ENCODE measurements around the gene LSP1. TPM values are rescaled to one million over a fixed set of nuclear protein-coding genes. Genes with fewer than 3 reads are reported as not detected.

Gene LSP1
- total RNA-seq, 2 donors from 2014 or later: 328 to 423 TPM

- no peaks in the 10 kb centered on the region for H3K9me3 Mint-ChIP-seq
- H3K4me3 Mint-ChIP-seq: no peak overlapping the region
- no peak for ATAC-seq (replicated peaks)
- H3K4me1 Mint-ChIP-seq: peaks cover 15% of the 10 kb centered on the region
- peaks cover 6% of the 10 kb centered on the region for H3K27me3 Mint-ChIP-seq
- no peaks in the 10 kb centered on the region for H3K36me3 Mint-ChIP-seq (ENCODE audit: low read depth)
- H3K27ac Mint-ChIP-seq: no peak overlapping the region
Measured at GRCh38 chr11:1927026-1927847, 74.4 kb downstream of the LSP1 start.

- H3K4me1 Mint-ChIP-seq: peaks cover 10% of the 10 kb centered on the region
- H3K27ac Mint-ChIP-seq: no peak overlapping the region
- H3K27me3 Mint-ChIP-seq: peaks cover 9% of the 10 kb centered on the region
- H3K9me3 Mint-ChIP-seq: no peaks in the 10 kb centered on the region
- ATAC-seq (replicated peaks): no peak
- H3K4me3 Mint-ChIP-seq: no peak overlapping the region
- no peaks in the 10 kb centered on the region for H3K36me3 Mint-ChIP-seq (ENCODE audit: low read depth)
Measured at GRCh38 chr11:1927848-1928469, 75.1 kb downstream of the LSP1 start.

- ATAC-seq (replicated peaks): no peak
- Mint-ChIP-seq H3K27ac (no peak overlapping the region), H3K4me3 (no peak overlapping the region), H3K9me3 (no peaks in the 10 kb centered on the region), H3K36me3 (ENCODE audit: low read depth) (no peaks in the 10 kb centered on the region), H3K4me1 (peaks cover 10% of the 10 kb centered on the region), H3K27me3 (peaks cover 9% of the 10 kb centered on the region)
Measured at GRCh38 chr11:1928470-1928890, 75.6 kb downstream of the LSP1 start.

GRCh38 chr11:1928891-1929541 lies 76.1 kb downstream of the LSP1 start:
- Mint-ChIP-seq H3K9me3 (no peaks in the 10 kb centered on the region), H3K4me3 (no peak overlapping the region), H3K27me3 (peaks cover 5% of the 10 kb centered on the region), H3K4me1 (peaks cover 5% of the 10 kb centered on the region), H3K27ac (no peak overlapping the region), H3K36me3 (ENCODE audit: low read depth) (no peaks in the 10 kb centered on the region)
- no peak for ATAC-seq (replicated peaks)

GRCh38 chr11:1929621-1930461 lies 77.0 kb downstream of the LSP1 start:
- H3K36me3 Mint-ChIP-seq (ENCODE audit: low read depth): no peaks in the 10 kb centered on the region
- peaks cover 4% of the 10 kb centered on the region for H3K4me1 Mint-ChIP-seq
- H3K27me3 Mint-ChIP-seq: peaks cover 5% of the 10 kb centered on the region
- no peaks in the 10 kb centered on the region for H3K9me3 Mint-ChIP-seq
- H3K27ac Mint-ChIP-seq: no peak overlapping the region
- ATAC-seq (replicated peaks): no peak
- no peak overlapping the region for H3K4me3 Mint-ChIP-seq

- ATAC-seq (replicated peaks): no peak
- H3K27ac Mint-ChIP-seq: no peak overlapping the region
- no peaks in the 10 kb centered on the region for H3K36me3 Mint-ChIP-seq (ENCODE audit: low read depth)
- peaks cover 5% of the 10 kb centered on the region for H3K27me3 Mint-ChIP-seq
- H3K4me3 Mint-ChIP-seq: no peak overlapping the region
- H3K4me1 Mint-ChIP-seq: peaks cover 4% of the 10 kb centered on the region
- H3K9me3 Mint-ChIP-seq: no peaks in the 10 kb centered on the region
Measured at GRCh38 chr11:1930462-1930830, 77.6 kb downstream of the LSP1 start.

- H3K27ac Mint-ChIP-seq: no peak overlapping the region
- no peaks in the 10 kb centered on the region for H3K36me3 Mint-ChIP-seq (ENCODE audit: low read depth)
- no peak for ATAC-seq (replicated peaks)
- H3K27me3 Mint-ChIP-seq: peaks cover 5% of the 10 kb centered on the region
- peaks cover 4% of the 10 kb centered on the region for H3K4me1 Mint-ChIP-seq
- H3K4me3 Mint-ChIP-seq: no peak overlapping the region
- H3K9me3 Mint-ChIP-seq: no peaks in the 10 kb centered on the region
Measured at GRCh38 chr11:1931341-1932104, 78.6 kb downstream of the LSP1 start.

- Mint-ChIP-seq H3K27me3 (peaks cover 3% of the 10 kb centered on the region), H3K4me1 (peaks cover 4% of the 10 kb centered on the region), H3K36me3 (ENCODE audit: low read depth) (no peaks in the 10 kb centered on the region), H3K27ac (no peak overlapping the region), H3K9me3 (no peaks in the 10 kb centered on the region), H3K4me3 (no peak overlapping the region)
- no peak for ATAC-seq (replicated peaks)
Measured at GRCh38 chr11:1932105-1932480, 79.2 kb downstream of the LSP1 start.

GRCh38 chr11:1932681-1933080 lies 79.8 kb downstream of the LSP1 start:
- no peak overlapping the region for H3K4me3 Mint-ChIP-seq
- no peak for ATAC-seq (replicated peaks)
- no peaks in the 10 kb centered on the region for H3K9me3 Mint-ChIP-seq
- H3K4me1 Mint-ChIP-seq: peaks cover 4% of the 10 kb centered on the region
- peaks cover 3% of the 10 kb centered on the region for H3K27me3 Mint-ChIP-seq
- no peaks in the 10 kb centered on the region for H3K36me3 Mint-ChIP-seq (ENCODE audit: low read depth)
- no peak overlapping the region for H3K27ac Mint-ChIP-seq

GRCh38 chr11:1933416-1934334 lies 80.8 kb downstream of the LSP1 start:
- Mint-ChIP-seq H3K27me3 (peaks cover 3% of the 10 kb centered on the region), H3K4me1 (peaks cover 4% of the 10 kb centered on the region), H3K27ac (no peak overlapping the region), H3K36me3 (ENCODE audit: low read depth) (no peaks in the 10 kb centered on the region), H3K9me3 (no peaks in the 10 kb centered on the region), H3K4me3 (no peak overlapping the region)
- ATAC-seq (replicated peaks): no peak

- Mint-ChIP-seq H3K27ac (no peak overlapping the region), H3K36me3 (ENCODE audit: low read depth) (no peaks in the 10 kb centered on the region), H3K4me1 (peaks cover 4% of the 10 kb centered on the region), H3K9me3 (no peaks in the 10 kb centered on the region), H3K27me3 (peaks cover 3% of the 10 kb centered on the region), H3K4me3 (no peak overlapping the region)
- no peak for ATAC-seq (replicated peaks)
Measured at GRCh38 chr11:1934335-1935155, 81.7 kb downstream of the LSP1 start.

Measured in activated T-helper 17 cell treated with anti-CD3 and anti-CD28 coated beads, Interleukin-2, amount 50 U/mL, for 72 hours (primary cell).